Testis (tissue), 3 donors: Measurements from ENCODE around the gene PRR7. TPM values are rescaled to one million over a fixed set of nuclear protein-coding genes. Genes with fewer than 3 reads are reported as not detected.
"Not testable (repeated sequence)": the region's sequence is repeated elsewhere in the genome, so short reads cannot be mapped to it uniquely, and the experiment has no call there.

ENCODE experiments used
- DNase-seq: peaks from one replicate; pipeline ENCODE4 v3.0.0-alpha.2; 2019
- H3K27ac ChIP-seq, 2 donors: fragments of 200-600 bp; sonication (generic); one replicate each; pipeline ENCODE4 v1.5.1; 2019
- H3K27me3 ChIP-seq: fragments of 200-600 bp; sonication (generic); one replicate; pipeline ENCODE4 v1.5.1; 2019
- H3K36me3 ChIP-seq: fragments of 200-600 bp; sonication (generic); one replicate; pipeline ENCODE4 v1.5.1; 2017; ENCODE audit warnings: low read depth; ENCODE audit errors: missing control alignments
- H3K4me1 ChIP-seq: fragments of 200-600 bp; sonication (generic); one replicate; pipeline ENCODE4 v1.5.1; 2019
- H3K4me3 ChIP-seq, 2 donors: fragments of 200-600 bp; sonication (generic); one replicate each; pipeline ENCODE4 v1.5.1; 2017 to 2019
- H3K9me3 ChIP-seq: fragments of 200-600 bp; sonication (generic); one replicate; pipeline ENCODE4 v1.5.1; 2017
- CTCF ChIP-seq, 3 experiments: fragments of 450-650 bp in 2 of 3; fragments of 200-600 bp in 1 of 3; sonication (generic) in 1 of 3; IDR thresholded peaks; one replicate each; pipeline ENCODE4 v1.5.1; 2016 to 2019; ENCODE audit warnings: antibody characterized with exemption in 3 of 3, mild to moderate bottlenecking in 2 of 3, moderate library complexity in 1 of 3
- POLR2A ChIP-seq: fragments of 450-650 bp; IDR thresholded peaks from one replicate; pipeline ENCODE4 v1.6.1; 2017; ENCODE audit warnings: antibody characterized with exemption, mild to moderate bottlenecking, moderate library complexity
- WGBS, 2 donors: methylation state at CpG; one replicate each; pipeline ENCODE4 v1.1.5; 2018; 5-methylcytosine and 5-hydroxymethylcytosine counted together
- intact Hi-C: fragments of 100-400 bp; cut with DNase I; formaldehyde crosslinking; loops from one replicate; pipeline ENCODE4 v1.15.1; 2023; ENCODE audit warnings: low total_unique reads
- polyA plus RNA-seq: library from polyadenylated mRNA; stranded (reverse); fragments of 350-450 nt; fragmentation: Illumina TruSeq; extraction: RNeasy Lipid Tissue Mini Kit (QIAGEN cat#74804); gene quantifications from one replicate; pipeline ENCODE4 v1.2.3, GENCODE V29; 2014; ENCODE audit warnings: low read depth, low replicate concordance; ENCODE audit not compliant: insufficient read depth
- total RNA-seq, 2 donors: library from RNA; depleted of rRNA; stranded (reverse); fragments of >200 nt; gene quantifications; one replicate each; pipeline ENCODE4 v1.2.3, GENCODE V29; 2016

Gene PRR7
- total and polyA plus RNA-seq, 3 donors from 2014 or later, result 2.8 to 23.2 (median 19.9) TPM

GRCh38 chr5:177484902-177485549 is 38.4 kb downstream of the PRR7 start:
- WGBS, 2 donors, result 49 to 59% methylated on average over 12 to 13 of the region's 13 CpGs
- DNase-seq, result no peak
- no peaks in the 10 kb centered on the region for H3K36me3 ChIP-seq
- H3K27me3 ChIP-seq, result no peaks in the 10 kb centered on the region
- H3K4me3 ChIP-seq, result no peak overlapping the region
- TF ChIP-seq CTCF (IDR thresholded peaks at IDR 0.05) (no peak), POLR2A (no peak)
- intact Hi-C loops, result no loop called here
- H3K27ac ChIP-seq, result no peak overlapping the region
- no peaks in the 10 kb centered on the region for H3K9me3 ChIP-seq
- H3K4me1 ChIP-seq, result peaks cover 8% of the 10 kb centered on the region

GRCh38 chr5:177485753-177486152 is 39.1 kb downstream of the PRR7 start:
- H3K9me3 ChIP-seq, H3K4me3 ChIP-seq, H3K27me3 ChIP-seq, intact Hi-C loops, DNase-seq, H3K4me1 ChIP-seq, H3K36me3 ChIP-seq, H3K27ac ChIP-seq: not testable (repeated sequence)
- 90 to 96% methylated on average over 3 of the region's 3 CpGs for WGBS, 2 donors

- DNase-seq, result no peak
- Histone ChIP-seq H3K27ac (no peak overlapping the region), H3K9me3 (no peaks in the 10 kb centered on the region), H3K4me1 (peaks cover 7% of the 10 kb centered on the region), H3K27me3 (no peaks in the 10 kb centered on the region), H3K36me3 (no peaks in the 10 kb centered on the region), H3K4me3 (no peak overlapping the region)
- intact Hi-C loops, result no loop called here
- 97 to 98% methylated on average over 3 of the region's 3 CpGs for WGBS, 2 donors
- TF ChIP-seq CTCF (IDR thresholded peaks at IDR 0.05), result no peak
- TF ChIP-seq POLR2A, result no peak
Observed at GRCh38 chr5:177486256-177486655, 39.6 kb downstream of the PRR7 start.

- intact Hi-C loops, result no loop called here
- Histone ChIP-seq H3K9me3 (no peaks in the 10 kb centered on the region), H3K36me3 (no peaks in the 10 kb centered on the region), H3K27ac (no peak overlapping the region), H3K4me3 (no peak overlapping the region), H3K27me3 (no peaks in the 10 kb centered on the region), H3K4me1 (peaks cover 7% of the 10 kb centered on the region)
- no peak for TF ChIP-seq POLR2A
- TF ChIP-seq CTCF (IDR thresholded peaks at IDR 0.05), result no peak
- WGBS, 2 donors, result 90% methylated on average over 7 to 8 of the region's 8 CpGs
- DNase-seq, result no peak
Observed at GRCh38 chr5:177487144-177487543, 40.5 kb downstream of the PRR7 start.

- Histone ChIP-seq H3K9me3 (no peaks in the 10 kb centered on the region), H3K4me1 (peaks cover 9% of the 10 kb centered on the region), H3K36me3 (no peaks in the 10 kb centered on the region), H3K4me3 (no peak overlapping the region), H3K27me3 (no peaks in the 10 kb centered on the region), H3K27ac (no peak overlapping the region)
- DNase-seq, result no peak
- intact Hi-C loops, result no loop called here
- TF ChIP-seq CTCF (IDR thresholded peaks at IDR 0.05), result no peak
- no peak for TF ChIP-seq POLR2A
- 93 to 95% methylated on average over 8 to 9 of the region's 15 CpGs for WGBS, 2 donors
Observed at GRCh38 chr5:177487975-177488374, 41.4 kb downstream of the PRR7 start.
